PC-9 (cell line): ENCODE data around the gene SETMAR. TPM values are rescaled to one million over a fixed set of nuclear protein-coding genes. Genes with fewer than 3 reads are reported as not detected.

Source experiments
- BruUV-seq: library from RNA; stranded (reverse); fragments of 400-500 nt; replicated peaks from 2 replicates; lab custom pipeline; 2021; lab: Mats Ljungman, UMichigan
- CTCF ChIA-PET: fragments of 300-600 bp; sonication (Branson Sonifier 250); formaldehyde crosslinking; loops from one replicate; lab custom pipeline; 2022; ENCODE audit warnings: antibody characterized with exemption; lab: Charles Lee
- POLR2A ChIA-PET: fragments of 300-600 bp; sonication (Branson Sonifier 250); formaldehyde crosslinking; loops from one replicate; lab custom pipeline; 2022; ENCODE audit warnings: antibody characterized with exemption; ENCODE audit not compliant: unreplicated experiment; lab: Charles Lee
- DNase-seq, 2 experiments: peaks; one replicate each; pipeline versions ENCODE4 v3.0.0 to v3.0.0-alpha.2; 2015 to 2022; ENCODE audit warnings: mixed read lengths in 1 of 2
- H2AFZ ChIP-seq: fragments of 200-600 bp; sonication (generic); 2 replicates; pipeline ENCODE4 v1.8.1; 2017; ENCODE audit warnings: antibody characterized with exemption
- H3F3A ChIP-seq: fragments of 200-600 bp; sonication (generic); 2 replicates; pipeline ENCODE4 v1.8.1; 2017; ENCODE audit warnings: antibody characterized with exemption, mild to moderate bottlenecking, low read depth; ENCODE audit not compliant: insufficient read depth
- H3K27ac ChIP-seq: fragments of 200-600 bp; sonication (generic); 2 replicates; pipeline ENCODE4 v1.6.1; 2016; ENCODE audit warnings: mixed run types
- H3K27me3 ChIP-seq: fragments of 200-600 bp; sonication (generic); 2 replicates; pipeline ENCODE4 v1.6.1; 2016; ENCODE audit warnings: low read depth, mixed run types; ENCODE audit not compliant: insufficient read depth
- H3K36me3 ChIP-seq: fragments of 200-600 bp; sonication (generic); 2 replicates; pipeline ENCODE4 v1.6.1; 2016; ENCODE audit warnings: low read depth, mixed run types
- H3K4me1 ChIP-seq: fragments of 200-600 bp; sonication (generic); replicated peaks from 2 replicates; pipeline ENCODE4 v1.6.1; 2016; ENCODE audit warnings: mixed run types; ENCODE audit not compliant: insufficient read depth
- H3K4me2 ChIP-seq: fragments of 200-600 bp; sonication (generic); 2 replicates; pipeline ENCODE4 v1.6.1; 2017; ENCODE audit warnings: mixed run types
- H3K4me3 ChIP-seq: fragments of 200-600 bp; sonication (generic); 2 replicates; pipeline ENCODE4 v1.6.1; 2016; ENCODE audit warnings: mixed run types
- H3K79me2 ChIP-seq: fragments of 200-600 bp; sonication (generic); 2 replicates; pipeline ENCODE4 v1.6.1; 2017; ENCODE audit warnings: low read depth, mixed run types
- H3K9me2 ChIP-seq: fragments of 200-600 bp; sonication (generic); 2 replicates; pipeline ENCODE4 v1.8.1; 2017; ENCODE audit warnings: mild to moderate bottlenecking; ENCODE audit not compliant: insufficient read depth
- H3K9me3 ChIP-seq: fragments of 200-600 bp; sonication (generic); 2 replicates; pipeline ENCODE4 v1.8.1; 2016; ENCODE audit warnings: low read depth; ENCODE audit not compliant: insufficient read depth
- H4K20me1 ChIP-seq: fragments of 200-600 bp; sonication (generic); 2 replicates; pipeline ENCODE4 v1.8.1; 2017; ENCODE audit not compliant: insufficient read depth
- EZH2 ChIP-seq: fragments of 200-600 bp; sonication (generic); IDR thresholded peaks from 2 replicates; pipeline ENCODE4 v1.8.0; 2017; ENCODE audit warnings: antibody characterized with exemption, low read depth
- intact Hi-C: fragments of 100-400 bp; cut with micrococcal nuclease; formaldehyde crosslinking; loops from one replicate; pipeline ENCODE4 v1.10.0; 2022; ENCODE audit not compliant: unreplicated experiment
- total RNA-seq: library from RNA; stranded (reverse); gene quantifications from 2 replicates; pipeline ENCODE4 v1.2.3, GENCODE V29; 2021
- TF ChIP-seq, protein P1 (sequence below): fragments of 200-600 bp; sonication (generic); conservative IDR thresholded peaks from 2 replicates; pipeline ENCODE4 v1.6.1; 2017; ENCODE audit warnings: mixed run types, antibody characterized with exemption, mild to moderate bottlenecking, moderate library complexity

Gene SETMAR
- total RNA-seq, 1 experiment from 2014 or later, result 7.6 TPM

DNA sequence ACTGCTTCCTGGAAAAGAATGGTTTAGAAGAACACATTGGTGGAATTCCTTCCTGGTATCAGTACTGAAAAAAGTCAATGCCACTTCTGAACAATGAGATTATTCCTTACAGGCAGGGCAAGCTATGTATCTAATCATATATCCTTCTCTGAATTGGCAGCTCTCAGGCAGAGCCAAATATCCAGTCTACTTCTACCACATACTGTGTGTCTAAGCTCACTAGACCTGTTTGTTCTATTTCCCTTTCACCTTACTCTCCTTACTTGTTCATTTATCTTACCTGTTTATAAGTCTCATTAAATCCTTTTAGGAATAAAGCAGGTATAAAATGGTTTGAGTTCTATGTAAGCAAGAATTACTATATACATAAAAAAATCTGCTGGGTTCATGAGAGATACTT lies 8.3 kb downstream of the SETMAR start:
- Histone ChIP-seq H3K27ac (no peak overlapping the region), H3K9me3 (no peaks in the 10 kb centered on the region), H2AFZ (no peak overlapping the region), H3K79me2 (no peaks in the 10 kb centered on the region), H4K20me1 (no peaks in the 10 kb centered on the region), H3K4me3 (no peak overlapping the region), H3K27me3 (no peaks in the 10 kb centered on the region), H3K9me2 (no peaks in the 10 kb centered on the region), H3K36me3 (no peaks in the 10 kb centered on the region), H3K4me2 (no peak overlapping the region), H3K4me1 (no peaks in the 10 kb centered on the region), H3F3A (no peaks in the 10 kb centered on the region)
- intact Hi-C loops, result no loop called here
- ChIA-PET POLR2A (no interaction called here), CTCF (interaction anchor here (0.5 kb wide), 1 partner anchor 40 kb away, joined by 3 read pairs; no protein-coding TSS in a partner anchor)
- BruUV-seq, result no TSS peak
- TF ChIP-seq, protein P1, sequence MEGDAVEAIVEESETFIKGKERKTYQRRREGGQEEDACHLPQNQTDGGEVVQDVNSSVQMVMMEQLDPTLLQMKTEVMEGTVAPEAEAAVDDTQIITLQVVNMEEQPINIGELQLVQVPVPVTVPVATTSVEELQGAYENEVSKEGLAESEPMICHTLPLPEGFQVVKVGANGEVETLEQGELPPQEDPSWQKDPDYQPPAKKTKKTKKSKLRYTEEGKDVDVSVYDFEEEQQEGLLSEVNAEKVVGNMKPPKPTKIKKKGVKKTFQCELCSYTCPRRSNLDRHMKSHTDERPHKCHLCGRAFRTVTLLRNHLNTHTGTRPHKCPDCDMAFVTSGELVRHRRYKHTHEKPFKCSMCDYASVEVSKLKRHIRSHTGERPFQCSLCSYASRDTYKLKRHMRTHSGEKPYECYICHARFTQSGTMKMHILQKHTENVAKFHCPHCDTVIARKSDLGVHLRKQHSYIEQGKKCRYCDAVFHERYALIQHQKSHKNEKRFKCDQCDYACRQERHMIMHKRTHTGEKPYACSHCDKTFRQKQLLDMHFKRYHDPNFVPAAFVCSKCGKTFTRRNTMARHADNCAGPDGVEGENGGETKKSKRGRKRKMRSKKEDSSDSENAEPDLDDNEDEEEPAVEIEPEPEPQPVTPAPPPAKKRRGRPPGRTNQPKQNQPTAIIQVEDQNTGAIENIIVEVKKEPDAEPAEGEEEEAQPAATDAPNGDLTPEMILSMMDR, result no peak
- TF ChIP-seq EZH2, result no peak
- DNase-seq, result no peak

DNA sequence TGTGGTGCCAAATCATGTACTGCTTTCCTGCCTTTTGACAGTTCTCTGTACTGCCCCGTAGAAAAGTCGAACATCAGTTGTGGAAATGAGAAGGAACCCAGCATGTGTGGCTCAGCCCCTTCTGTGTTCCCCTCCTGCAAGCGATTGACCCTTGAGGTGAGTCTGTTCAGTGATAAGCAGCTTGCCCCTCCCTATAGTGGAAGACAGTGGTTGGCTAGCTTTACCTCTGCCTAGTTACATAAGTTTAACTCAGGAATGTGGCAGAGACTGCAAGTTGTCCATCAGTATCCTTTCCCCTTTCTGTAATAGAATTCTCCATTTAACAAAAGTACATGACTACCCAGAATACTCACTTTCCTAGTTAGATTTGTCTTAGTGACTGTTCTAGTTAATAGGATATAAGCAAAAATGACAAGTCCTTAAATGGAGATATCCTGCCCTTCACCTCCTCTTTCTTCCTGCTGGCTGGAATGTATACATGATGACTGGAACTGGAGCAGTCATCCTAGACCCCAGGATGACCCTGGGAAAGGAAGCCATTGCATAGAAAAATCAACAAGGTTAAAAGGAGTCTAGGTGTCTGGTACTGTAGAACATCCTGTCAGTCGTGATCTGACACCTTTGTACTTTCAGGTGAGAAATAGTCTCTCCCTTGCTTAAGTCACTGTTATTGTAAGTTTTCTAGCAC lies 10.6 kb downstream of the SETMAR start:
- ChIA-PET CTCF (no interaction called here), POLR2A (no interaction called here)
- BruUV-seq, result no TSS peak
- Histone ChIP-seq H3K4me1 (no peaks in the 10 kb centered on the region), H4K20me1 (no peaks in the 10 kb centered on the region), H2AFZ (no peak overlapping the region), H3K79me2 (no peaks in the 10 kb centered on the region), H3F3A (no peaks in the 10 kb centered on the region), H3K27me3 (no peaks in the 10 kb centered on the region), H3K27ac (no peak overlapping the region), H3K9me3 (no peaks in the 10 kb centered on the region), H3K9me2 (no peaks in the 10 kb centered on the region), H3K36me3 (no peaks in the 10 kb centered on the region), H3K4me3 (no peak overlapping the region), H3K4me2 (no peak overlapping the region)
- TF ChIP-seq, protein P1, result no peak
- no peak for TF ChIP-seq EZH2
- no peak for DNase-seq
- intact Hi-C loops, result loop anchor here (1.0 kb wide), 1 partner anchor 320 kb away; no protein-coding TSS in a partner anchor

DNA sequence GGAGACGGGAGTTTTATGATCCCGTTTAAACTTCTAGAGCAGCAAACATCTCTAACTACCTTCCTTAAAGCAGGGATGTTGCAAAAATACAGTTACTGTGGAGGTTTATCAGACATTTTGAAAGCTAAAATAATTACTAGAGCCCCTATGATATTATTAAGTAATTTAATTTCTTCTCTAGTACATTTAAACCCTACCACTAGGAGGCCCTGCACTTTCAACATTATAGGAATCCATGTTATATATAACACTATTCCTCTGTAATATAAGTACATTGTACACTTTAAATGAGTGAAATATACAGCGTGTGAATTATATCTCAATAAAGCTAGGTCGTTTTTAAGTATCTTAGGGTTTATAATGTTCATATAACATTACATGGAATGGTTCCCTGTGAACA lies 11.5 kb downstream of the SETMAR start:
- no peak overlapping the region for H3K4me3 ChIP-seq
- no peaks in the 10 kb centered on the region for H3K9me2 ChIP-seq
- H3K27me3 ChIP-seq, result no peaks in the 10 kb centered on the region
- DNase-seq, result no peak
- ChIA-PET POLR2A (no interaction called here), CTCF (no interaction called here)
- H3F3A ChIP-seq, result no peaks in the 10 kb centered on the region
- no peaks in the 10 kb centered on the region for H3K4me1 ChIP-seq
- H3K79me2 ChIP-seq, result no peaks in the 10 kb centered on the region
- intact Hi-C loops, result loop anchor here (1.0 kb wide), 1 partner anchor 319 kb away; no protein-coding TSS in a partner anchor
- H3K27ac ChIP-seq, result no peak overlapping the region
- H2AFZ ChIP-seq, result no peak overlapping the region
- H3K36me3 ChIP-seq, result no peaks in the 10 kb centered on the region
- no peaks in the 10 kb centered on the region for H4K20me1 ChIP-seq
- no peak for TF ChIP-seq EZH2
- TF ChIP-seq, protein P1, result peak; percentile 55
- H3K4me2 ChIP-seq, result no peak overlapping the region
- BruUV-seq, result no TSS peak
- H3K9me3 ChIP-seq, result no peaks in the 10 kb centered on the region
